Sigmoid colon (tissue), 4 donors: ENCODE data around the gene NFKB2.

Experiments
- EP300 ChIP-seq, 4 donors: sonication (generic); formaldehyde crosslinking; IDR thresholded peaks; one replicate each; pipeline ENCODE4 v1.6.1; 2017; ENCODE audit warnings: antibody characterized with exemption in 4 of 4
- POLR2A ChIP-seq, 2 donors: fragments of 450-650 bp; IDR thresholded peaks; one replicate each; pipeline ENCODE4 v1.6.1; 2016; ENCODE audit warnings: antibody characterized with exemption in 2 of 2, mild to moderate bottlenecking in 2 of 2, moderate library complexity in 2 of 2
- POLR2AphosphoS5 ChIP-seq, 4 donors: sonication (generic); formaldehyde crosslinking; IDR thresholded peaks; one replicate each; pipeline ENCODE4 v1.6.1; 2017; ENCODE audit warnings: antibody characterized with exemption in 4 of 4
- TF ChIP-seq, protein P1 (sequence below), 4 experiments: fragments of 450-650 bp in 3 of 4; fragments of 200-600 bp in 1 of 4; IDR thresholded peaks; one replicate each; pipeline ENCODE4 v1.5.1; 2016 to 2019; ENCODE audit warnings: antibody characterized with exemption in 4 of 4, mild to moderate bottlenecking in 3 of 4, moderate library complexity in 2 of 4

- TF ChIP-seq EP300 (IDR thresholded peaks at IDR 0.05) = no peak
- no peak for TF ChIP-seq POLR2A (IDR thresholded peaks at IDR 0.05)
- TF ChIP-seq, protein P1, sequence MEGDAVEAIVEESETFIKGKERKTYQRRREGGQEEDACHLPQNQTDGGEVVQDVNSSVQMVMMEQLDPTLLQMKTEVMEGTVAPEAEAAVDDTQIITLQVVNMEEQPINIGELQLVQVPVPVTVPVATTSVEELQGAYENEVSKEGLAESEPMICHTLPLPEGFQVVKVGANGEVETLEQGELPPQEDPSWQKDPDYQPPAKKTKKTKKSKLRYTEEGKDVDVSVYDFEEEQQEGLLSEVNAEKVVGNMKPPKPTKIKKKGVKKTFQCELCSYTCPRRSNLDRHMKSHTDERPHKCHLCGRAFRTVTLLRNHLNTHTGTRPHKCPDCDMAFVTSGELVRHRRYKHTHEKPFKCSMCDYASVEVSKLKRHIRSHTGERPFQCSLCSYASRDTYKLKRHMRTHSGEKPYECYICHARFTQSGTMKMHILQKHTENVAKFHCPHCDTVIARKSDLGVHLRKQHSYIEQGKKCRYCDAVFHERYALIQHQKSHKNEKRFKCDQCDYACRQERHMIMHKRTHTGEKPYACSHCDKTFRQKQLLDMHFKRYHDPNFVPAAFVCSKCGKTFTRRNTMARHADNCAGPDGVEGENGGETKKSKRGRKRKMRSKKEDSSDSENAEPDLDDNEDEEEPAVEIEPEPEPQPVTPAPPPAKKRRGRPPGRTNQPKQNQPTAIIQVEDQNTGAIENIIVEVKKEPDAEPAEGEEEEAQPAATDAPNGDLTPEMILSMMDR (IDR thresholded peaks at IDR 0.05) = no peak
- no peak for TF ChIP-seq POLR2AphosphoS5 (IDR thresholded peaks at IDR 0.05)
These were observed 19.2 kb downstream of the NFKB2 start for GRCh38 chr10:102414749-102415148.
